Amygdala (tissue), 56 donors: ENCODE data around the gene OR56B1.
"Not testable (repeated sequence)": the region's sequence is repeated elsewhere in the genome, so short reads cannot be mapped to it uniquely, and the experiment has no call there.

Experiments
- DNase-seq, 56 donors: peaks; one replicate each; lab custom pipeline; 2025; lab: John Stamatoyannopoulos, UW

OR56B1 gene

DNA sequence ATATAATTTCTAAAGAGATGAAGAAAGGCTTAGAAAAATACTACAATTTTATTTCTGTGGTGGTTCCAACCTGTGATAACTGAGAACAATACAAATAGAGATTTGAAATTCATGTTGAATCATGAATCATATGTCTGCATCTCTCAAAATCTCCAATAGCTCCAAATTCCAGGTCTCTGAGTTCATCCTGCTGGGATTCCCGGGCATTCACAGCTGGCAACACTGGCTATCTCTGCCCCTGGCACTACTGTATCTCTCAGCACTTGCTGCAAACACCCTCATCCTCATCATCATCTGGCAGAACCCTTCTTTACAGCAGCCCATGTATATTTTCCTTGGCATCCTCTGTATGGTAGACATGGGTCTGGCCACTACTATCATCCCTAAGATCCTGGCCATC is at the start of gene OR56B1:
OR56B1 (plus strand) TSS at position 53 of the 400 bp plus-strand sequence; CDS start at position 122, 69 bp downstream.
- no peak for DNase-seq

GRCh38 chr11:5688482-5688881 is 47.8 kb upstream of the OR56B1 start:
- no peak for DNase-seq

DNA sequence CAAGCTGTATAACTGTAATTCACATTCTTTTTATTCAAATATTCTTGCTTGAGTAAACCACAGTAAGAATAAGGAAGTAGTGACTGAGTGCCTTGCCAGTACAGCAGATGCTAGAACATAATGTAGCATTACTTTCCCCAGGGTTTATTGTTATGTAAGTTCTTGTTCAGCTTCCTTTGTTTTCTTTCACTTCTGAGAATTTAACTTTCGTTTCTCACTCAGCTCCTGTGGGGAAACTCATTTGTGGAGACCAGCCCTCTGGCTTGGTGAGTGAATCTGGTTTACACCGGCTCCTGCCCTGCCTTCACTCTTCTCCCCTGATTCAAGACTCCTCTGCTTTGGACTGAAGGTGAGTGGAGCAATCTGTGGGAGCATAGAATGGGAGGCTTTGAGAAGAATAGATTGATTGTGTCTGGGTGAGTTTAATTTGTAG is 46.7 kb upstream of the OR56B1 start, which contains the start of gene TRIM22:
TRIM22 (plus strand) TSS at position 240 of the 433 bp plus-strand sequence. CDS start 6,443 bp downstream, outside the sequence.
- DNase-seq: peak in 13 of 56 donors; percentile 4 to 23 (median 12)

DNA sequence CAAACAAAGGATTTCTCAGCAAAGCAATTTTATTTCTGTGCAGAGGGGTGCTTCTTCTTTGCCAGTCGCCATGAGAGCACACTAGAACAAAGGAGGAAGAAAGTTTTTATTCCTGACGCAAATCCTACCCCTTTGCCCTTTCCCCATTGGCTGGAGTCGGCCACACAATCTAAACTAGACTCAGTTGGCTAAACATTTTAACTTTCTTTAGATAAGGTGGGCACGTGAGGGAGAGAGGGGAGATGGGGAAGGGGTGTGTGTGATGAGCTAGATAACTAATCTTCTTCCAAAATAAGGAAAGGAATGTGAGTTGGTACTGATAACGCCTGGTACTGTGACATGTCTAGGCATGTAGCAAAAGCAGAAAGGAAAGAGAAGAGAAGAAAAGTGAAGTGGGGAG is 46.0 kb upstream of the OR56B1 start:
- peak in 2 of 56 donors; percentile 0 to 9 for DNase-seq

GRCh38 chr11:5690736-5691135 is 45.5 kb upstream of the OR56B1 start:
- no peak for DNase-seq

DNA sequence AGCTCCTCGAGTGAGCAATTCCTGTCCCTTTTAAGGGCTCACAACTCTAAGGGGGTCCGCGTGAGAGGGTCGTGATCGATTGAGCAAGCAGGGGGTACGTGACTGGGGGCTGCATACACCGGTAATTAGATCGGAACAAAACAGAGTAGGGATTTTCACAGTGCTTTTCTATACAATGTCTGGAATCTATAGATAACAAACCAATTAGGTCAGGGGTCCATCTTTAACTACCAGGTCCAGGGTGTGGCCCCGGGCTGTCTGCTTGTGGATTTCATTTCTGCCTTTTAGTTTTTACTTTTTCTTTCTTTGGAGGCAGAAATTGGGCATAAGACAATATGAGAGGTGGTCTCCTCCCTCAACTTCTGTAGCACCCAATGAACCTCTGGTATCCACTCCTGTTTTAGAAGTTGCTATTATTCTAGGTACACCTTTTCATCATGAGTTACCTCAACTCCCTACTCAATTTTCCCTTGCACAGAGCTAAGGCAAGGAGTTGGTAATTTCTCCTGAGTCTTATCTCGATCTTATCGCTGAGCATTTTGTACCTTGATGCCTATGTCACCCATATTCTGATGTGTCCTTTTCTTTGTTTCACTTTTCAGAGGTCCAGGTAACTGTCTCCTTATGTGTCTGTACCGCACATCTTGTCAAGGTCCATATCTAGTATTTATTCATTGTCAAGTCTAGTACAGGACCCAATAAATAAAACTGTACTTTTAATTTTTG is 44.8 kb upstream of the OR56B1 start:
- not testable (repeated sequence) for DNase-seq

- no peak for DNase-seq
These were observed 44.3 kb upstream of the OR56B1 start for GRCh38 chr11:5691964-5692361.

DNA sequence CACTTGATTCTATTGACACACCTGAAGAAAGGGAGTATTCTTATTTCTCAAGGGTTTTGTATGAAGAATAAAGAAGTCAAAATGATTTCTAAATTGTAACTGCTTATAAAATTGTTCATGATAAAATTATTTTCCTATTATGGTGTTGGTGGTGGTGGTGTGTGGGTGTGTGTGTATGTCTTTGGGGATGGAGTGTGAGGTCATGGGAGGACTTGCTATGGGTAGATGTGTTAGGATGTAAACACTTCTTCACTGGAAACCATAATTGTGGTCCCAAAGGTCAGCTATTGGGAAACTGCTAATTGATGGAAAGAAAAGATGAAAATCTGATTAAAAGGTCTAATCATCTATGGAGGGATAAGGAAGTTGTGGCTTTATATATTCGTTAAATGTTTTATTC is 41.6 kb upstream of the OR56B1 start:
- no peak for DNase-seq

DNA sequence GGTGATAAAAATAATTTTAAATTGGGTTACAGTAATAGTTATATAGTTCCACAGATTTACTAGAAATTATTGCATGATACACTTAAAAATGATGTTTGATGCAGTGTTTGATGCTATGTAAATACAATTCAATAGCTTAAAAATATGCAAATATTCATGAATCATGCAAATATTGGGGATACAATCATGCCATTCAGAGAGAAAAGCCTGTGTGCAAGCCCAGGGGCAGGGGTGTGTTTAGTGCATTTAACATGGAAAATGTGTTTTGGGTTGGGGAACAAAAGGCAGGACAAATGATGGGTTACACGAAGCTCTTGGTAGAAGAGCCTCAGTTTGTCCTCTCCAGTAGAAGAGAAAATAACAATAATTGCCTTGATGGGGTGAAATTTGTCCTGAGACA is 40.7 kb upstream of the OR56B1 start:
- DNase-seq: no peak

DNA sequence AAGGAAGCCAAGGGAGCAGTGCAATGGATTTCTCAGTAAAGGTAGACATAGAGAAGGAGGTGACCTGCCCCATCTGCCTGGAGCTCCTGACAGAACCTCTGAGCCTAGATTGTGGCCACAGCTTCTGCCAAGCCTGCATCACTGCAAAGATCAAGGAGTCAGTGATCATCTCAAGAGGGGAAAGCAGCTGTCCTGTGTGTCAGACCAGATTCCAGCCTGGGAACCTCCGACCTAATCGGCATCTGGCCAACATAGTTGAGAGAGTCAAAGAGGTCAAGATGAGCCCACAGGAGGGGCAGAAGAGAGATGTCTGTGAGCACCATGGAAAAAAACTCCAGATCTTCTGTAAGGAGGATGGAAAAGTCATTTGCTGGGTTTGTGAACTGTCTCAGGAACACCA is 40.0 kb upstream of the OR56B1 start:
- DNase-seq: no peak

GRCh38 chr11:5698281-5698680 is 38.0 kb upstream of the OR56B1 start:
- no peak for DNase-seq

- no peak for DNase-seq
These were observed 35.7 kb upstream of the OR56B1 start for GRCh38 chr11:5700421-5701054.

DNA sequence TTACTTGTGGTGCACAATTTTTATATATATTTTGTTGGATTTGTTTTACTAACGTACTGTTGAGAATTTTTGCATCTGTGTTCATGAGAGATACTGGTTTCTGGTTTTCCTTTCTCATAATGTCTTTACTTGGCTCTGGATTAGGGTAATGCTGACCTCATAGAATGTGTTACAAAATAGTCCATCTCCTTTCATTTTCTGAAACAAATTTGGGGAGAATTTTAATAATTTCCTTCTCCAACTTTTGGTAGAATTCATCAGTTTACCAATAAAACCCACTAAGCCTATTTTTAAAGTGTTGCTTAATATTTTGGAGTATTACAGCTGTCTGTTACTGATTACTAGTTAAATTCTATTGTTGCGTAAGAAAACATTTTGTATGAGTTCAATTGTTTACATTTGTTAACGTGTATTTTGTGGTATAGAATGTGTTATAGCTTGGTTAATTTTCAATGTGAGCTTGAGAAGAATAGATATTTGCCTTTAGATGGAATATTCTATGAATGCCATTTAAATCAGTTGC is 35.1 kb upstream of the OR56B1 start:
- DNase-seq: no peak

DNA sequence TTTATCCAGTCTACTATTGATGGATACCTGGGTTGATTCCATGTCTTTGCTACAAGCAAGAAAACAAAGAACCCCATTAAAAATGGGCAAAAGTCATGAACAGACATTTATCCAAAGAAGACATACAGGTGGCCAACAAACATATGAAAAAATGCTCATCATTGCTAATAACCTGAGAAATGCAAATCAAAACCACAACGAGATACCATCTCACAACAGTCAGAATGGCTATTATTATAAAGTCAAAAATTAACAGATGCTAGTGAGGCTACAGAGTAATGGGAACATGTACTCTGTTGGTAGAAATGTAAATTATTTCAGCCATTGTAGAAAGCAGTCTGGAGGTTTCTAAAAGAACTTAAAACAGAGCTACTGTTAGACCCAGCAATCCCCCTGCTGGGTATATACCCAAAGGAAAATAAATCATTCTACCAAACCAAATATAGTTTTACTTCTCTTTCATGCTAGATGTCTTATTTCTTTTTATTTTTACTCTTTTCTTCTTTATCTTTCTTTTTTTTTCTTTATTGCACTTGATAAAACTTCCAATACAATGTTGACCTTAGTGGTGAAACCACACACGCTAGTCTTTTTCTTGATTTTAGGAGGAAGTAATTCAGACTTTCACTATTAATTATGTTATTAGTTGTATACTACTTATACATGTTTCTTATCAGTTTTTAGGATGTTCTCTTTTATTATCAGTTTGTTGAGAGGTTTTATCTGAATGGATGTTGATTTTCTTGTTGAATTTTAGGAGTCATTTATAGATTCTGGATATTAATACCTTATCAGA is 32.3 kb upstream of the OR56B1 start:
- no peak for DNase-seq

GRCh38 chr11:5705688-5706087 is 30.6 kb upstream of the OR56B1 start:
- DNase-seq: no peak

GRCh38 chr11:5712507-5712906 is 23.7 kb upstream of the OR56B1 start:
- DNase-seq: no peak

GRCh38 chr11:5713695-5714094 is 22.6 kb upstream of the OR56B1 start:
- DNase-seq: no peak

GRCh38 chr11:5716518-5716917 is 19.7 kb upstream of the OR56B1 start:
- not testable (repeated sequence) for DNase-seq

- DNase-seq: no peak
These were observed 16.3 kb upstream of the OR56B1 start for GRCh38 chr11:5719703-5720495.

DNA sequence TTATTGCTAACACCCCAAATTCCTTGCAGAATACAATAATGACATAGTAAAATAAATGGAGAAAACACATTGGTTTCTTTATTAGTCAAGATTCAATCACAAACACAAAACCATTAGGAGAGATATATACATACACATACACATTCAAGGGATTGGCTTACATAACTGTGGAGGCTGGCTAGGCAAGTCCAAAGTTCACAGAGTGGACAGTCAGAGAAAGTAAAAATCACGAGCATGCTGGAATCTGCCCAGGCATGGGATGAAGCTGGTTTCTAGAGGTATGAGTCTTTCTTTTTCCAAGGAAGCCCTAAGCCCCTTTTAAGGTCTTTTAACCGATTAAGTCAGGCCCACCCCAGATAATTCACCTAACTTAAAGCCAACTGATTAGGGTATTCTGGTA is 13.6 kb upstream of the OR56B1 start:
- DNase-seq: no peak
